K562 (cell line): ENCODE data around the gene CCDC137. TPM values are rescaled to one million over a fixed set of nuclear protein-coding genes. Genes with fewer than 3 reads are reported as not detected.

Source experiments
- ATF7 ChIP-seq: fragments of 450-650 bp; IDR thresholded peaks from 2 replicates; pipeline ENCODE4 v1.7.1; 2014; ENCODE audit warnings: mild to moderate bottlenecking, moderate library complexity
- CBFA2T3 ChIP-seq: fragments of 450-650 bp; IDR thresholded peaks from 2 replicates; pipeline ENCODE4 v1.6.1; 2017
- ELF2 ChIP-seq: fragments of 250-450 bp; sonication (Bioruptor Pico); IDR thresholded peaks from 2 replicates; pipeline ENCODE4 v1.5.0; 2021; ENCODE audit warnings: mild to moderate bottlenecking
- EP400 ChIP-seq: fragments of 450-650 bp; IDR thresholded peaks from 2 replicates; pipeline ENCODE4 v1.6.1; 2017; ENCODE audit warnings: antibody characterized with exemption, mild to moderate bottlenecking, moderate library complexity
- HIVEP1 ChIP-seq: fragments of 250-450 bp; sonication (Bioruptor Pico); IDR thresholded peaks from 2 replicates; pipeline ENCODE4 v1.4.0; 2020; ENCODE audit warnings: mild to moderate bottlenecking
- HNRNPLL ChIP-seq: fragments of 200-400 bp; formaldehyde crosslinking; IDR thresholded peaks from 2 replicates; pipeline ENCODE4 v1.6.1; 2017; ENCODE audit warnings: low read length, low read depth, mild to moderate bottlenecking; ENCODE audit not compliant: poor library complexity, severe bottlenecking
- HNRNPUL1 ChIP-seq: fragments of 200-400 bp; formaldehyde crosslinking; IDR thresholded peaks from 2 replicates; pipeline ENCODE4 v1.6.1; 2017; ENCODE audit warnings: low read length
- MED1 ChIP-seq: sonication (generic); formaldehyde crosslinking; IDR thresholded peaks from 2 replicates; pipeline ENCODE4 v1.8.1; 2023; ENCODE audit warnings: missing genetic modification reagents, borderline replicate concordance
- POLR2B ChIP-seq: fragments of 450-650 bp; IDR thresholded peaks from 2 replicates; pipeline ENCODE4 v1.6.1; 2018; ENCODE audit warnings: low read depth; ENCODE audit not compliant: partially characterized antibody
- POLR2H ChIP-seq: IDR thresholded peaks from 2 replicates; pipeline ENCODE4 v1.6.1; 2016; ENCODE audit warnings: missing genetic modification characterization, low read depth, mild to moderate bottlenecking, control low read depth, missing compliant biosample characterization, moderate library complexity
- RAD21 ChIP-seq, 2 experiments: fragments of 250-450 bp in 1 of 2; fragments of 450-650 bp in 1 of 2; sonication (Bioruptor Pico) in 1 of 2; formaldehyde crosslinking in 1 of 2; IDR thresholded peaks in 1 of 2; conservative IDR thresholded peaks in 1 of 2; 2 replicates each; pipeline versions ENCODE4 v1.4.0 to v1.8.0; 2020 to 2022; ENCODE audit warnings: mild to moderate bottlenecking in 2 of 2, moderate library complexity in 1 of 2
- RBM39 ChIP-seq: fragments of 200-400 bp; formaldehyde crosslinking; optimal IDR thresholded peaks from 2 replicates; pipeline ENCODE3; 2018; ENCODE audit warnings: low read depth, low read length
- SMC3 ChIP-seq: conservative IDR thresholded peaks from 2 replicates; pipeline ENCODE4 v1.6.1; 2011; ENCODE audit warnings: low read depth, low read length, improper control_type of control experiment; ENCODE audit not compliant: insufficient read depth
- SP2 ChIP-seq: IDR thresholded peaks from 2 replicates; pipeline ENCODE4 v1.6.1; 2011; ENCODE audit warnings: mild to moderate bottlenecking, low read depth, low read length, moderate library complexity; ENCODE audit not compliant: poor library complexity, severe bottlenecking; ENCODE audit errors: extremely low read depth
- TCF3 ChIP-seq: sonication (generic); formaldehyde crosslinking; IDR thresholded peaks from 2 replicates; pipeline ENCODE4 v1.4.0; 2020; ENCODE audit warnings: mild to moderate bottlenecking, missing genetic modification reagents
- TEAD4 ChIP-seq, 2 experiments: sonication (generic) in 1 of 2; formaldehyde crosslinking in 1 of 2; IDR thresholded peaks; 2 replicates each; pipeline versions ENCODE4 v1.6.1 to v1.8.0; 2012 to 2022; ENCODE audit warnings: borderline replicate concordance in 1 of 2, inconsistent platforms in 1 of 2, low read length in 1 of 2, mild to moderate bottlenecking in 1 of 2, missing genetic modification reagents in 1 of 2
- TOE1 ChIP-seq, 2 experiments: fragments of 450-650 bp in 1 of 2; sonication (generic) in 1 of 2; formaldehyde crosslinking in 1 of 2; IDR thresholded peaks; 2 replicates each; pipeline versions ENCODE4 v1.7.1 to v1.8.0; 2016 to 2022; ENCODE audit warnings: borderline replicate concordance in 2 of 2, mild to moderate bottlenecking in 2 of 2, antibody characterized with exemption in 1 of 2, inconsistent platforms in 1 of 2, low read depth in 1 of 2, missing genetic modification reagents in 1 of 2, moderate library complexity in 1 of 2
- XRCC3 ChIP-seq: fragments of 450-650 bp; IDR thresholded peaks from 2 replicates; pipeline ENCODE4 v1.6.1; 2017; ENCODE audit warnings: mild to moderate bottlenecking, moderate library complexity
- ZNF696 ChIP-seq: fragments of 250-450 bp; sonication (Bioruptor Pico); conservative IDR thresholded peaks from 2 replicates; pipeline ENCODE4 v1.4.0; 2020; ENCODE audit warnings: mild to moderate bottlenecking, moderate library complexity
- polyA plus RNA-seq, 8 experiments: library from polyadenylated mRNA; depleted of rRNA in 4 of 8; stranded (reverse) in 5 of 8; unstranded in 3 of 8; fragments of >200 nt; fragmentation: Nextera tagmentation in 2 of 8; fragmentation: Illumina TruSeq in 1 of 8; extraction: Ambion mirVana in 2 of 8; extraction: Trizol in 1 of 8; gene quantifications; 2 replicates each; pipeline versions ENCODE4 v1.2.1 to v1.2.3, GENCODE V29; 2011 to 2014; ENCODE audit warnings: inconsistent platforms in 1 of 8, missing spikeins in 1 of 8
- total RNA-seq, 7 experiments: library from RNA; depleted of rRNA in 6 of 7; stranded (reverse); fragments of >200 nt in 6 of 7; fragmentation: Illumina TruSeq in 2 of 7; extraction: Trizol in 2 of 7; gene quantifications; 2 replicates each; pipeline versions ENCODE4 v1.2.1 to v1.2.3, GENCODE V29; 2011 to 2021; ENCODE audit warnings: low replicate concordance in 1 of 7
- TF ChIP-seq, protein P1 (sequence below): sonication (generic); formaldehyde crosslinking; IDR thresholded peaks from 2 replicates; pipeline ENCODE4 v1.8.1; 2023; ENCODE audit warnings: mild to moderate bottlenecking, missing genetic modification reagents
- TF ChIP-seq, protein P2 (sequence below): sonication (generic); formaldehyde crosslinking; IDR thresholded peaks from 2 replicates; pipeline ENCODE4 v1.5.0; 2020; ENCODE audit warnings: missing genetic modification reagents
- TF ChIP-seq, protein P3 (sequence below): fragments of 450-650 bp; IDR thresholded peaks from one replicate; pipeline ENCODE4 v1.6.1; 2018; ENCODE audit warnings: mild to moderate bottlenecking, moderate library complexity; ENCODE audit not compliant: partially characterized antibody

Gene CCDC137
- total and polyA plus RNA-seq, 9 of the 15 experiments (the other 6 are each of a cell fraction or from before 2014, with no cell fraction given) = 2.3 to 68.1 (median 38.3) TPM

DNA sequence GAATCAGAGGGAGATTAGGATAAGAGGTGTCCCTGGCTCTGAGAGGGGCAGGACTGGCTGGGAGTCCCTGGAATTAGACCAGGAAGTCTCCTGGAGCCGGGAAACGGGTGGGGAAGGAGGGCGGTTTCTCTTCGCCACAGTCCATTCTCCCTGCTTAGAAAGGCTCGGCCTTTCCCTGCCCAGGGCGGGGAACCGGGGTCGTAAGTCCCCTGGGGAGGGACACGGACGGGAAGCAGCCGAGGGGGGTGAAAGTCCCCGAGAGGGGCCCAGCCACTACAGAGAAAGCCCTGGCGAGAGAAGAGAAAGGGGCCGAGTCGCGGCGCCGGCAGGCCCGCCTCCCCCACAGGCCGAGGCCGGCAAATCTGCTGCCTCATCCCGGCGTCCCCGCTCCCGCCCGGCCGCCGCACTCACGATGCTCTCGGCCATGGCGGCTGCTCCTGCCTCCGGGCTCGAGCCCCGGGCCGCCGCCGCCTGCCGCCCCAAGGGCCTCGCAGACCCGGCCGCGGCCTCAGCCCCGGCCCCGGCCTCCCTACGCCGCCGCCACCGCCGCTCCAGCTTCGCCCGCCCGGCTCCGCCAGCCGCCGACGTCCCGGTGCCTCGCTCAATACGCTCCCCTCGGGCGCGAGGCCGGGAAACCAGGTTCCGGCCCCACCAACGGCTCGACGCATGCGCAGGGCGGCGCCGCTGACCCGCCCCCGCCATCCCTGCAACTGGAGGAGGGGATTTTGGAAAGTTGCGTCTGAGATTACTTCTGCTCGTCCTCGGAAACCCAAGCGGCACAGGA lies 29.8 kb upstream of the CCDC137 start, which contains the start of the genes NPLOC4 and TSPAN10 (continued):
- TF ChIP-seq RAD21 (CRISPR knock-in tag; conservative IDR thresholded peaks at IDR 0.05 in 1 of 2, IDR thresholded peaks at IDR 0.05 in 1 of 2) = 0 out of 4 replicates have a peak, but pooled peaks of 1 of the 2 experiments have one; percentile 11
- peak; percentile 27; the same call in 1 of the 2 replicates for TF ChIP-seq HIVEP1 (CRISPR knock-in tag)
- TF ChIP-seq SP2 = no peak
- TF ChIP-seq CBFA2T3 = no peak
- no peak for TF ChIP-seq RBM39
- peak; percentile 40; the same call in 1 of the 2 replicates for TF ChIP-seq ATF7
- peak; percentile 60; the same call in 1 of the 2 replicates for TF ChIP-seq ELF2 (CRISPR knock-in tag)
- TF ChIP-seq POLR2B = peak; percentile 55
- TF ChIP-seq, protein P1, sequence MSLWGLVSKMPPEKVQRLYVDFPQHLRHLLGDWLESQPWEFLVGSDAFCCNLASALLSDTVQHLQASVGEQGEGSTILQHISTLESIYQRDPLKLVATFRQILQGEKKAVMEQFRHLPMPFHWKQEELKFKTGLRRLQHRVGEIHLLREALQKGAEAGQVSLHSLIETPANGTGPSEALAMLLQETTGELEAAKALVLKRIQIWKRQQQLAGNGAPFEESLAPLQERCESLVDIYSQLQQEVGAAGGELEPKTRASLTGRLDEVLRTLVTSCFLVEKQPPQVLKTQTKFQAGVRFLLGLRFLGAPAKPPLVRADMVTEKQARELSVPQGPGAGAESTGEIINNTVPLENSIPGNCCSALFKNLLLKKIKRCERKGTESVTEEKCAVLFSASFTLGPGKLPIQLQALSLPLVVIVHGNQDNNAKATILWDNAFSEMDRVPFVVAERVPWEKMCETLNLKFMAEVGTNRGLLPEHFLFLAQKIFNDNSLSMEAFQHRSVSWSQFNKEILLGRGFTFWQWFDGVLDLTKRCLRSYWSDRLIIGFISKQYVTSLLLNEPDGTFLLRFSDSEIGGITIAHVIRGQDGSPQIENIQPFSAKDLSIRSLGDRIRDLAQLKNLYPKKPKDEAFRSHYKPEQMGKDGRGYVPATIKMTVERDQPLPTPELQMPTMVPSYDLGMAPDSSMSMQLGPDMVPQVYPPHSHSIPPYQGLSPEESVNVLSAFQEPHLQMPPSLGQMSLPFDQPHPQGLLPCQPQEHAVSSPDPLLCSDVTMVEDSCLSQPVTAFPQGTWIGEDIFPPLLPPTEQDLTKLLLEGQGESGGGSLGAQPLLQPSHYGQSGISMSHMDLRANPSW = no peak
- peak; percentile 56; the same call in 1 of the 2 replicates for TF ChIP-seq EP400
- no peak for TF ChIP-seq HNRNPUL1
- TF ChIP-seq TEAD4 (IDR thresholded peaks at IDR 0.05; ENCODE audit: low read length) = peak; percentile 1
- no peak for TF ChIP-seq TEAD4 (CRISPR knock-in tag; IDR thresholded peaks at IDR 0.05; ENCODE audit: borderline replicate concordance)
- no peak for TF ChIP-seq MED1 (CRISPR knock-in tag)
- TF ChIP-seq TCF3 (CRISPR knock-in tag) = no peak
- TF ChIP-seq HNRNPLL = no peak
- no peak for TF ChIP-seq XRCC3
- no peak for TF ChIP-seq ZNF696
- TF ChIP-seq SMC3 = no peak
- TF ChIP-seq, protein P2, sequence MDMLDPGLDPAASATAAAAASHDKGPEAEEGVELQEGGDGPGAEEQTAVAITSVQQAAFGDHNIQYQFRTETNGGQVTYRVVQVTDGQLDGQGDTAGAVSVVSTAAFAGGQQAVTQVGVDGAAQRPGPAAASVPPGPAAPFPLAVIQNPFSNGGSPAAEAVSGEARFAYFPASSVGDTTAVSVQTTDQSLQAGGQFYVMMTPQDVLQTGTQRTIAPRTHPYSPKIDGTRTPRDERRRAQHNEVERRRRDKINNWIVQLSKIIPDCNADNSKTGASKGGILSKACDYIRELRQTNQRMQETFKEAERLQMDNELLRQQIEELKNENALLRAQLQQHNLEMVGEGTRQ (CRISPR knock-in tag) = no peak
- no peak for TF ChIP-seq POLR2H (tag)
- no peak for TF ChIP-seq TOE1 (IDR thresholded peaks at IDR 0.05; ENCODE audit: borderline replicate concordance)
- no peak for TF ChIP-seq TOE1 (CRISPR knock-in tag; IDR thresholded peaks at IDR 0.05; ENCODE audit: borderline replicate concordance, low read depth)
- TF ChIP-seq, protein P3, sequence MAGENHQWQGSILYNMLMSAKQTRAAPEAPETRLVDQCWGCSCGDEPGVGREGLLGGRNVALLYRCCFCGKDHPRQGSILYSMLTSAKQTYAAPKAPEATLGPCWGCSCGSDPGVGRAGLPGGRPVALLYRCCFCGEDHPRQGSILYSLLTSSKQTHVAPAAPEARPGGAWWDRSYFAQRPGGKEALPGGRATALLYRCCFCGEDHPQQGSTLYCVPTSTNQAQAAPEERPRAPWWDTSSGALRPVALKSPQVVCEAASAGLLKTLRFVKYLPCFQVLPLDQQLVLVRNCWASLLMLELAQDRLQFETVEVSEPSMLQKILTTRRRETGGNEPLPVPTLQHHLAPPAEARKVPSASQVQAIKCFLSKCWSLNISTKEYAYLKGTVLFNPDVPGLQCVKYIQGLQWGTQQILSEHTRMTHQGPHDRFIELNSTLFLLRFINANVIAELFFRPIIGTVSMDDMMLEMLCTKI = no peak
